ENCODE measurements around the gene MRPL27. TPM values are rescaled to one million over a fixed set of nuclear protein-coding genes. Genes with fewer than 3 reads are reported as not detected.

The MRPL27 gene
- total RNA-seq, 2 donors from 2014 or later = 70.9 to 76.7 TPM

DNA sequence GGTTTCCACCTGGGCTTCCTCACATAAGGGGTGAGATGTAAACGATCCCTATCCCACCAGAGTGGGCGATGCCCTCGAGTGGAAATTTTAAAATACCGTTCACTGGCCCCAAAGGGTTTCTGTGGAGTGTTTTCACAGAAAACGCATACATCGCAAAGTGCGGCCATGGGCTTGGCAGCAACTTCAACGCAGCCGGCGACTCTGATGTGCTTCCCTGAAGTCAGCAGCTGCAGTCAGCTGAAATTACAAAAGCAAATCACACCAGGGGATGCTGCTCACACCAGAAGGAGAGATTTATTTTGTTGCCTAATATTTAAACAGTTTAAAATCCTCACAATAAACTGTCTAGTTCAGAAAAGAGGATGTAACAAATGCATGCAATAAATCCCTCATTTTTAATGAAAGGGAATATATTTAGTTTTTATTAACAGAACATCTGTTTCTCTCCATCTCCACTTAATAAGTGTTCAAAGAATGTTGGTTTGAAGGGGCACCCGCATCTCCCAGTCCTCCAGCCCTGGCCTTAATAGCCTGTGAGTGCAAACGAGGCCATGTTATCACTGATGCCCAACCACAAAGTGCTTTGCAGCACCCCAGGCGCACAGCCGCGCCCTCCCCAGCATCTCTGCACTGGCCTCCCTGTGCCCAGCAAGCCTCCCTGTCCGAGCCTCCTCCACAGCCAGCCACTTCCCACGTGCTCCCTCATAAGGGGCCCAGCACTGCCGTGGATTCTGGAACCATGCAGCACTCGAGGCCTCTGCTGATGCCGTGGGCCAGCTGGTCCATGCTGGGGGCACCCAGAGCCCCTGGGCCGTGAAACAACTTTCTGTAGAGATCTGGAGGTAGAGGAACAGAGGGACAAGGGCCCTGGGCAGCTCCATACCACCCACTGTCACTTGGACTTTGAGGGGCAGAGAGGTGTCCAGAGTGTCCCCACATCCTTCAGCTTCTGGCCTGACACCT lies 44.3 kb downstream of the MRPL27 start:
- Histone ChIP-seq H3K9ac (ENCODE audit: extremely low read depth, low read length, poor library complexity, severe bottlenecking) (no peak overlapping the region), H3K27ac (ENCODE audit: low read depth, low read length) (no peak overlapping the region), H3K9me3 (ENCODE audit: control insufficient read depth, low read length) (no peaks in the 10 kb centered on the region), H3K36me3 (ENCODE audit: control insufficient read depth, insufficient read depth, low read length) (no peaks in the 10 kb centered on the region), H3K4me3 (ENCODE audit: low read length) (no peak overlapping the region), H3K27me3 (ENCODE audit: control insufficient read depth, insufficient read depth, low read length, poor library complexity, severe bottlenecking) (no peaks in the 10 kb centered on the region), H3K4me1 (ENCODE audit: control insufficient read depth, insufficient read depth, low read length) (peaks cover 5% of the 10 kb centered on the region)
- Mint-ChIP-seq H3K4me3 (no peak overlapping the region), H3K9me3 (no peaks in the 10 kb centered on the region), H3K4me1 (peaks cover 37% of the 10 kb centered on the region), H3K27me3 (ENCODE audit: insufficient read depth) (peaks cover 3% of the 10 kb centered on the region), H3K27ac (no peak overlapping the region), H3K36me3 (ENCODE audit: low read depth) (no peaks in the 10 kb centered on the region)
- 90% methylated on average over 10 to 21 of the region's 21 CpGs for WGBS, 2 experiments (ENCODE audit: insufficient coverage in 1 of 2, insufficient read length in 1 of 2)
- DNase-seq = peak; percentile 42
- TF ChIP-seq, protein P1, sequence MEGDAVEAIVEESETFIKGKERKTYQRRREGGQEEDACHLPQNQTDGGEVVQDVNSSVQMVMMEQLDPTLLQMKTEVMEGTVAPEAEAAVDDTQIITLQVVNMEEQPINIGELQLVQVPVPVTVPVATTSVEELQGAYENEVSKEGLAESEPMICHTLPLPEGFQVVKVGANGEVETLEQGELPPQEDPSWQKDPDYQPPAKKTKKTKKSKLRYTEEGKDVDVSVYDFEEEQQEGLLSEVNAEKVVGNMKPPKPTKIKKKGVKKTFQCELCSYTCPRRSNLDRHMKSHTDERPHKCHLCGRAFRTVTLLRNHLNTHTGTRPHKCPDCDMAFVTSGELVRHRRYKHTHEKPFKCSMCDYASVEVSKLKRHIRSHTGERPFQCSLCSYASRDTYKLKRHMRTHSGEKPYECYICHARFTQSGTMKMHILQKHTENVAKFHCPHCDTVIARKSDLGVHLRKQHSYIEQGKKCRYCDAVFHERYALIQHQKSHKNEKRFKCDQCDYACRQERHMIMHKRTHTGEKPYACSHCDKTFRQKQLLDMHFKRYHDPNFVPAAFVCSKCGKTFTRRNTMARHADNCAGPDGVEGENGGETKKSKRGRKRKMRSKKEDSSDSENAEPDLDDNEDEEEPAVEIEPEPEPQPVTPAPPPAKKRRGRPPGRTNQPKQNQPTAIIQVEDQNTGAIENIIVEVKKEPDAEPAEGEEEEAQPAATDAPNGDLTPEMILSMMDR (conservative IDR thresholded peaks at IDR 0.05) = no peak

DNA sequence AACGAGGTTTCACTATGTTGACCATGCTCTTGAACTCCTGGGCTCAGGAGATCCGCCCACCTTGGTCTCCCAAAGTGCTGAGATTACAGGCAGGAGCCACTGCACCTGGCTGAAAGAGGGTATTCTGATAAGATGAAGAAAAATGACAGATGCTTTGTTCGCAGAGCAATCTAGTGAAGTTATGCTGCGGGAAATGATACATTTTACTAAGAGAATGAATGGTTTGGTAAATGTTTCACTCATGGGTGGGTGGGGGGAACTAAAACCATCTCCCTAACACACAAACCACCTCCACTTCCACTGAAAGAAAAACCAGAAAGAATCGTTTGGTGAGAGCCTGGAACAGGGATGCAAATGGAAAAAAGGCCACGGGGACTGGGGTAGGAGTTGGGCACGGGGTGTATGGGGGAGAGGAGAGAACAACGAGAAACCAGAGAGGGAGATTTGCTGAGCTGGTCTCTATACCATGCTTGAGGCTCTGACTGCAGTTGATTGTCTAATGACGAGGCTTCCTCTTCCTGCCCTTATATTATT lies 46.1 kb downstream of the MRPL27 start:
- 70 to 89% methylated on average over 2 to 8 of the region's 9 CpGs for WGBS, 2 experiments (ENCODE audit: insufficient coverage in 1 of 2, insufficient read length in 1 of 2)
- peak; percentile 37 for DNase-seq
- H3K27ac ChIP-seq (ENCODE audit: low read depth, low read length) = no peak overlapping the region
- no peaks in the 10 kb centered on the region for H3K9me3 Mint-ChIP-seq
- peaks cover 38% of the 10 kb centered on the region for H3K4me1 Mint-ChIP-seq
- no peak overlapping the region for H3K9ac ChIP-seq (ENCODE audit: extremely low read depth, low read length, poor library complexity, severe bottlenecking)
- H3K27me3 ChIP-seq (ENCODE audit: control insufficient read depth, insufficient read depth, low read length, poor library complexity, severe bottlenecking) = no peaks in the 10 kb centered on the region
- H3K4me1 ChIP-seq (ENCODE audit: control insufficient read depth, insufficient read depth, low read length) = peaks cover 2% of the 10 kb centered on the region
- no peaks in the 10 kb centered on the region for H3K36me3 Mint-ChIP-seq (ENCODE audit: low read depth)
- TF ChIP-seq, protein P1 (conservative IDR thresholded peaks at IDR 0.05) = no peak
- no peak overlapping the region for H3K27ac Mint-ChIP-seq
- H3K27me3 Mint-ChIP-seq (ENCODE audit: insufficient read depth) = peaks cover 3% of the 10 kb centered on the region
- no peak overlapping the region for H3K4me3 ChIP-seq (ENCODE audit: low read length)
- H3K4me3 Mint-ChIP-seq = no peak overlapping the region
- no peaks in the 10 kb centered on the region for H3K36me3 ChIP-seq (ENCODE audit: control insufficient read depth, insufficient read depth, low read length)
- H3K9me3 ChIP-seq (ENCODE audit: control insufficient read depth, low read length) = no peaks in the 10 kb centered on the region

DNA sequence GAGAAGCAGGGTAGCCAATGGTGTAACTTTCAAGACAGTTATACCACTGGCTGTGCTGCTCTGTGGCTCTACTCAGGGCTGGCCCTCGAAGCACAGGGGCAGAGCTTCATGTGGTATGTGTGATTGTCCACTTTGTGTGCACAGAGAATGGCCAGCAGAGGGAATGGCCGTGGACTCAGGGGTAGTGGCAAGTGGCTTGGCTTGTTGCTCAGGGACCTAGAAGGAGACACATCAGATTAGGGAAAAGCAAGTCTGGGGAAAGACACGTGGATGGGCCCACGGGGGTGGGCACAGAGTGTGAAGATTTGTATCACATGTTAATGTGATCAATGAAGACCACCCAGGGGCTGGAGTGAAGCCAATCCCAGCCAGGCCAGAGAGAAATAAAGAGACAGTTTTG lies 47.1 kb downstream of the MRPL27 start:
- no peak overlapping the region for H3K27ac ChIP-seq (ENCODE audit: low read depth, low read length)
- Mint-ChIP-seq H3K27ac (no peak overlapping the region), H3K4me1 (peaks cover 36% of the 10 kb centered on the region), H3K27me3 (ENCODE audit: insufficient read depth) (peaks cover 3% of the 10 kb centered on the region), H3K9me3 (no peaks in the 10 kb centered on the region), H3K36me3 (ENCODE audit: low read depth) (no peaks in the 10 kb centered on the region), H3K4me3 (no peak overlapping the region)
- no peaks in the 10 kb centered on the region for H3K9me3 ChIP-seq (ENCODE audit: control insufficient read depth, low read length)
- DNase-seq = peak; percentile 22
- no peaks in the 10 kb centered on the region for H3K27me3 ChIP-seq (ENCODE audit: control insufficient read depth, insufficient read depth, low read length, poor library complexity, severe bottlenecking)
- H3K36me3 ChIP-seq (ENCODE audit: control insufficient read depth, insufficient read depth, low read length) = no peaks in the 10 kb centered on the region
- H3K4me3 ChIP-seq (ENCODE audit: low read length) = no peak overlapping the region
- TF ChIP-seq, protein P1 (conservative IDR thresholded peaks at IDR 0.05) = no peak
- H3K4me1 ChIP-seq (ENCODE audit: control insufficient read depth, insufficient read depth, low read length) = no peaks in the 10 kb centered on the region
- no peak overlapping the region for H3K9ac ChIP-seq (ENCODE audit: extremely low read depth, low read length, poor library complexity, severe bottlenecking)
- WGBS, 2 experiments (ENCODE audit: insufficient coverage in 1 of 2, insufficient read length in 1 of 2) = 75 to 89% methylated on average over 2 to 4 of the region's 4 CpGs

All from endodermal cell (in vitro differentiated cells).